Pulmonary artery endothelial cell (primary cell): ENCODE results near the gene RNF40. TPM values are rescaled to one million over a fixed set of nuclear protein-coding genes. Genes with fewer than 3 reads are reported as not detected.

Experiments
- DNase-seq: peaks from one replicate; pipeline ENCODE4 v3.0.0-alpha.2; 2011; ENCODE audit warnings: low read depth, low spot score
- total RNA-seq: library from RNA; depleted of rRNA; stranded (reverse); fragments of >200 nt; gene quantifications from 2 replicates; pipeline ENCODE4 v1.2.3, GENCODE V29; 2014

The RNF40 gene
- total RNA-seq, 1 donor from 2014 or later: 63.8 TPM

DNA sequence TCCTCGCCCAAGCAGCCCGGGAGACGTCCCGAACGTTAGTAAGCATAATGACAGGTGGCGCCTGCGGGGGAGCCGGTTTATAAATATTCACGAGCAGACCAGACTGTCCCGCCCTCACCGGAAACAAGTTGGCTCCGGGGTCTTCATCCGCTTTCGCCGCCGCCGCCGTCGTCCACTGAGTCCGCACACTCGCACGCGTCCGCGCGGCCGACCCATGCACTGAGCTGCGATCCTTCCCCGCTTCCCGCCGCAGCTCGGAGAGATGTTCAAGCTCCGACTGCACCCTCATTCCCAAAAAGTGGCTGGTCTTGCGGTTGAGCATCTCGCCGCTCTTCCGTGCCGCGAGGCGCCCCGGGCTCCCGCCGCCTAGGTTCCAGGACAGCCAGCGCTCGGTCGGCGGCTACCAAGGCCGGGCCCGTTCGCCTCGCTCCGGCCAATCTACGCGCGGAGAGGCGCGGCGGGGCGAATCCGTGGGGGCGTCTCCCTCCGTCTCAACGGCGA is 645 bp upstream of the RNF40 start:
- DNase-seq: no peak

DNA sequence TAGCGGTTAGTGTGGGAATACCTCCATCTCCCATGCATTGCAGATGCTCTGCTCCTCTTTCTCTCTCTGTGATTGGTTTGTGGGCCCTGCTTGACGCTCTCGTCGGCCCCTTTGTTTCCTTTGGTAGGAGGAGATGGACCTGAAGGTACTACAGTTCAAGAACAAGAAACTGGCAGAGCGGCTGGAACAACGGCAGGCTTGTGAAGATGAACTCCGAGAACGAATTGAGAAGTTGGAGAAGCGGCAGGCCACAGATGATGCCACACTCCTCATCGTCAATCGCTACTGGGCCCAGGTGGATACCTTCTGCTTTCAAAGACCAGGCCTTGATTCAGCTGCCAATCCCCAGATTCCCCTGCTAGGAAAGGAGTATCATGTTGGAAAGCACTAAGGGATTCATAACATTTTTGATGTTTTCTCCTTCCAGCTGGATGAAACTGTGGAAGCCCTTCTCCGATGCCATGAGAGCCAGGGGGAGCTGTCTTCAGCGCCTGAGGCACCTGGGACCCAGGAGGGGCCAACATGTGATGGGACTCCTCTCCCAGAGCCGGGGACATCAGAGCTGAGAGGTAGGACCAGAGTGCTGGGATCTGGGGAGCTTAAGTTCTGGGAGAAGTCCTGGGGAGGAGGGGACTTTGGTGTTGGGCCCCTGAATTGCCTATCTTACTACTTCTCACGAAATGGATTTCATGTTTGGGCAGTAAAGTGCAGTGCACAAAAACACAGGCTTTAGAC is 1.0 kb downstream of the RNF40 start:
- no peak for DNase-seq

- no peak for DNase-seq
Observed at GRCh38 chr16:30764086-30764485, 2.0 kb downstream of the RNF40 start.

GRCh38 chr16:30764816-30765465 is 2.8 kb downstream of the RNF40 start:
- no peak for DNase-seq

DNA sequence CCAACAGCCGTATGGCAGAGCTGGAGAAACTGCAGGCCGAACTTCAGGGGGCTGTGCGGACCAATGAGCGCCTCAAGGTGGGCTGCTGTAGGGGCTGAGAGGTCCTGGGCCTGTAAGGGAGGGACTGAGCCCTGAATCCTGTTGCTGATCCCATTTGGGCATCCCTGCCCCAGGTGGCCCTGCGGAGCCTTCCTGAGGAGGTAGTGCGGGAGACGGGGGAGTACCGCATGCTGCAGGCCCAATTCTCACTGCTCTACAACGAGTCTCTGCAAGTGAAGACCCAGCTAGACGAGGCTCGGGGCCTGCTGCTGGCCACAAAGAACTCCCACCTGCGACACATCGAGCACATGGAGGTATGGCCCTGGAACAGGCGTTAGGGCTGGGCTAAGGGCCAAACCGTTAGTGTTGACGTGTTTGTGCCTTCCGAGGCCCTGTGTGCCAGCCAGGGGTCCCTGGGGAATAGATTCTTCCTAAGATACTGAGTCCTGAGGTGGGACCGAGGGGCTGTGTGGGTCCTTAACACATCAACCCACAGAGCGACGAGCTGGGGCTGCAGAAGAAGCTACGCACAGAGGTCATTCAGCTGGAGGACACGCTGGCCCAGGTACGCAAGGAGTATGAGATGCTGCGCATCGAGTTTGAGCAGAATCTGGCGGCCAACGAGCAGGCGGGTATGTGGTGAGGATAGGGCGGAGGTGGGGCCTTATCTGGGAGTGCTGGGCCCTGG is 4.2 kb downstream of the RNF40 start:
- no peak for DNase-seq

DNA sequence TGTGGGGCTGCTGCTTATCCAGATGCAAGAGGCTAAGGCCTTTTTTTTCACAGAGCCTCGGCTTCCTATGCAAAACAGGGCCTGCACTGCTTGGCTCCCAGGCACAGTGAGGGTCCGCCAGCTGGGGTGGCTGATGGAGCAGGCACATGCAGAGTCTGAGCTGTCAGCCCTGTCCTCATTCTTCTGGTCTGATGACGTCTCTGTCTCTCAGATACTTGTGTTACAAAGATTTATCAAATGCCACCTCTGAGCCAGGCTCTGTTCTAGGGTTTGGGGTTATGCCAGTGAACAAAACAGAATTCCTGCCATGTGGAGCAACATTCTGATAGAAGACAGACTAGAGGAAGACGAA is 4.8 kb downstream of the RNF40 start:
- DNase-seq: no peak

DNA sequence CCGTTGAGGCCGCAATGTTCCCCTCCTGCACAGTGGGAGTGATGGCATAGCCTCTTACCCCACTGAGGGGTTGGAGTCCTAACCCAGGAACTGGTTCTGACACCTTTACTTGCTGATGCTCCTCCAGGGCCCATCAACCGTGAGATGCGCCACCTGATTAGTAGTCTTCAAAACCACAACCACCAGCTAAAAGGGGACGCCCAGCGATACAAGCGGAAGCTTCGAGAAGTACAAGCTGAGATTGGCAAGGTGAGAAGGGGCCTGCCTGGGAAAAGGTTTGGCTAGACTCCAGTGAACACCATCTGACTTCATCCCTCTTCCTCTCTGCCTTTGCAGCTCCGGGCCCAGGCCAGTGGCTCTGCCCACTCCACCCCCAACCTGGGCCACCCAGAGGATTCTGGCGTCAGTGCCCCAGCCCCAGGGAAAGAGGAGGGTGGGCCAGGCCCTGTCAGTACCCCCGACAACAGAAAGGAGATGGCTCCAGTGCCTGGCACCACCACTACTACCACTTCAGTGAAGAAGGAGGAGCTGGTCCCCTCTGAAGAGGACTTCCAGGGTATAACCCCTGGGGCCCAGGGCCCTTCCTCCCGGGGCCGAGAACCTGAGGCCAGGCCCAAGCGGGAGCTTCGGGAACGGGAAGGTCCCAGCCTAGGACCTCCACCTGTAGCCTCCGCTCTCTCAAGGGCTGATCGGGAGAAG is 5.8 kb downstream of the RNF40 start:
- no peak for DNase-seq

DNA sequence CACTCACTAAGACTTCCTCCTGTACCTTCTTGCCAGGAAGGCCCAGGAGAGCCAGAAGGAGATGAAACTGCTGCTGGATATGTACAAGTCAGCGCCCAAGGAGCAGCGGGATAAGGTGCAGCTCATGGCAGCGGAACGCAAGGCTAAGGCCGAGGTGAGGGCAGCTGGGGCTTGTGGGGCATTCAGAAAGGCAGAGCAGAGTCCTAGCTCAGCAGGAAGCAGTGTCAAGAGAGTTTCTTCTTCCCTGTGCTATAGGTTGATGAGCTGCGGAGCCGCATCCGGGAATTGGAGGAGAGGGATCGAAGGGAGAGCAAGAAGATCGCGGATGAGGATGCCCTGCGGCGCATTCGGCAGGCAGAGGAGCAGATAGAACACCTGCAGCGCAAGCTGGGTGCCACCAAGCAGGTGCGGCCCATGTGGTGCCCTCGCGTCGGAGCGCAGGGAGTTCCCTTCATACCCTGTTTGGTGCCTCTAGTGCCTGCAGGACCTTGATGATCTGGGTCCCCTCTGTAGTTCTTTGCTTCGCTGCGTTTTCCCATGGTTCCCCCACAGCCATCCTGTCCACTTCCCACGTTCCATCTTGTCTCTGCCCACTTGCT is 6.6 kb downstream of the RNF40 start:
- no peak for DNase-seq

GRCh38 chr16:30769379-30770089 is 7.4 kb downstream of the RNF40 start:
- no peak for DNase-seq

GRCh38 chr16:30771726-30772125 is 9.6 kb downstream of the RNF40 start:
- DNase-seq: no peak

GRCh38 chr16:30773826-30774225 is 11.7 kb downstream of the RNF40 start:
- DNase-seq: no peak

GRCh38 chr16:30774367-30775130 is 12.4 kb downstream of the RNF40 start:
- no peak for DNase-seq

DNA sequence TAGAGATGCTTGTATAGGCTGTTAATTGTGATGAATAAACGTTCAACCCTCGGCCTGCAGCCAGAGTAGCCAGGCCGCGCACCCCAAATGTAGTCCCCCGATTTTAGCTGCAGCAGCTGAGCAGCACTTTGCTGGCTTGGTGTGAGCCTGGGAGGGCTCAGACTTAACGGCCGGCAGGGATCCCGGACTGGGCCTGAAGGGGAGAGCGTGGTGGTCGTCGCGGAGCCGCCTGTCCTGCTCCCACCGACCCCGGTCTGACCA is 12.9 kb downstream of the RNF40 start:
- DNase-seq: no peak

GRCh38 chr16:30775392-30776188 is 13.5 kb downstream of the RNF40 start:
- no peak for DNase-seq

GRCh38 chr16:30777591-30778297 is 15.6 kb downstream of the RNF40 start:
- DNase-seq: no peak

DNA sequence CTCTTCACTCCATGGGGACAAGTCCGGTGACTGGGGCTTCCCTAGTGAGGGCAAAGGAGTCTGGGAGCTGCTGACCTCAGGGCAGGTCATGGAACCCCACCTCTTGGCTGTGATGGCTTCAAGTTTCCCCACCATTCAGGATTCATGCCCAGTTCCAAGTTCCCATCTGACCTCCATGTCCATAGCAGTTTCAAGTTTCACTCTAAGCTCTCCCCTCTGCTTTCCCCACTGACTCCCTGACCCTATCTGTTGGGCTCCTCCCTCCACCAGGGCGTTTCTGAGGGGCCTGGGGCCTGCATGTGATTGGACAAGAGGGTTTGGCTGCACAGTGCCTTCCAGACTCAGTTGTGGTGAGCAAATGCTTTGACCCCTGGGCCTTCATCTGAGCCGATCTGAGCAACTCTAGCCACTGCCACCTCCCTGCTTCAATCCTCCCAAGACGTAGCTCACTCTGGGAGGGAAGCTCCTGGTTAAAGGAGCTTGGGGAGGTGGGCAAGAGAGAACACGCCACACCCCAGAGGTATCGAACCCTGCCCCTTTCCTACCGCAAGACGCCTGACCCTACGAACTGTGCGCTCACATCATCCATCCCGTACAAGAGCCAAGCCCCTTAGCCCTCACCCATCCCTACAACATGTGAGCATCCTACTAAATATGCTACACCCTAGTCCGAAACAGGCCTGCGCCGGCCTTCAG is 16.6 kb downstream of the RNF40 start:
- DNase-seq: no peak

DNA sequence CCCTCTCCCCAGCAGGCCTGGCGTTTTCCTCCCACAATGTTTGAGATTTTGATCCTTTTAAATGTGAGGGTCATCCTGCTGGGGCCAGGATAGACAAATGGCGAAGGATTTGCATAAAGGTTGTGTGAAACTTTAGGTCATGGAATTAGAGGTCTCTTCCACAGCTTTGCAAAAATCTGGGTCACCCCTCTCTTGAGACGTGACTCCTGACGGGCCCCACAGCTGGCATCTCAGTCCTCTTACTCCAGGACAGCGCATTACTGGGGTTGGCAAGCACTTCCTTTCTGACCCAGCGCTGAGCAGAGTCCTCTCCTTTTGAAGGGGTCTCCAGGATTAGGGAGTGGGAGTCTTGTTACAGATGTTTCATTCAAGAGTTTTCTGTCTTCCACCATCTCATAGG is 17.5 kb downstream of the RNF40 start:
- DNase-seq: no peak

- no peak for DNase-seq
Observed at GRCh38 chr16:30780021-30780420, 17.9 kb downstream of the RNF40 start.
